ENCODE results near the gene TSSK6.

TSSK6 gene

DNA sequence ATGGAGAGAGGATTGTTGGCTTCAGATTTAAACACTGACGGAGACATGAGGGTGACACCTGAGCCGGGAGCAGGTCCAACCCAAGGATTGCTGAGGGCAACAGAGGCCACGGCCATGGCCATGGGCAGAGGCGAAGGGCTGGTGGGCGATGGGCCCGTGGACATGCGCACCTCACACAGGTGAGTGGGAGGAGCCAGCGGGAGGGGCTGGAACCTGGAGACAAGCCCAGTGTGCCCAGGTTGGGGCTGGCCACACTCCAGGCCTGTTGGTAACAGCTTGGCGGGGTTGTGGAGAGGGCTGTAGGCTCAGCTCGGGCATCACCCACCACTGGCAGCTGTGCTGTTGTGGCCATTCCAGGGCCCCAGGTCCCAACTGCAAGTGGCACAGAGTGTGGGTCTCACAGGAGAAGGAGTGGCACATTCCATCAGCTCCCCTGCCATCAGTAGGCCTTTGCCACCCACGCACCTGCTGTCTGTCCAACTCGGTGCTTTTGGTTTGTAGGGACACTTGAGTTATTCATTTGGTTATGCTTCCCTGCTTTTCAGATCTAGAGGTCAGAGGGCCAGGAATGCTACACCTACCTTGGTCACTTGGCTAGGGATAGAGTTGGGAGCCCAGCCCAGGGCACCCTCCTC is 49.8 kb downstream of the TSSK6 start:
- no peak for DNase-seq (ENCODE audit: low read depth in 4 of 4, low spot score in 1 of 4)

- DNase-seq (ENCODE audit: low read depth in 4 of 4, low spot score in 1 of 4) = no peak
Observed at GRCh38 chr19:19464339-19465098, 50.8 kb downstream of the TSSK6 start.
